Activated CD4-positive, alpha-beta T cell treated with anti-CD3 and anti-CD28 coated beads for 24 hours (primary cell): ENCODE results near the gene DPP3.
"Not testable (repeated sequence)": the region's sequence is repeated elsewhere in the genome, so short reads cannot be mapped to it uniquely, and the experiment has no call there.

ENCODE experiments used
- DNase-seq, 2 donors: peaks; one replicate each; pipeline ENCODE4 v3.0.0-alpha.2; 2020; ENCODE audit warnings: low read depth in 2 of 2

Gene DPP3

DNA sequence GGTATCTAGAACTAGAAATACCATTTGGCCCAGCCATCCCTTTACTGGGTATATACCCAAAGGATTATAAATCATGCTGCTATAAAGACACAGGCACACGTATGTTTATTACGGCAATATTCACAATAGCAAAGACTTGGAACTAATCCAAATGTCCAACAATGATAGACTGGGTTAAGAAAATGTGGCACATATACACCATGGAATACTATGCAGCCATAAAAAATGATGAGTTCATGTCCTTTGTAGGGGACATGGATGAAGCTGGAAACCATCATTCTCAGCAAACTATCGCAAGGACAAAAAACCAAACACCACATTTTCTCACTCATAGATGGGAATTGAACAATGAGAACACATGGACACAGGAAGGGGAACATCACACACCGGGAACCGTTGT lies 16.1 kb upstream of the DPP3 start:
- DNase-seq = not testable (repeated sequence)

- DNase-seq = no peak
Observed at GRCh38 chr11:66464916-66465315, 15.3 kb upstream of the DPP3 start.

DNA sequence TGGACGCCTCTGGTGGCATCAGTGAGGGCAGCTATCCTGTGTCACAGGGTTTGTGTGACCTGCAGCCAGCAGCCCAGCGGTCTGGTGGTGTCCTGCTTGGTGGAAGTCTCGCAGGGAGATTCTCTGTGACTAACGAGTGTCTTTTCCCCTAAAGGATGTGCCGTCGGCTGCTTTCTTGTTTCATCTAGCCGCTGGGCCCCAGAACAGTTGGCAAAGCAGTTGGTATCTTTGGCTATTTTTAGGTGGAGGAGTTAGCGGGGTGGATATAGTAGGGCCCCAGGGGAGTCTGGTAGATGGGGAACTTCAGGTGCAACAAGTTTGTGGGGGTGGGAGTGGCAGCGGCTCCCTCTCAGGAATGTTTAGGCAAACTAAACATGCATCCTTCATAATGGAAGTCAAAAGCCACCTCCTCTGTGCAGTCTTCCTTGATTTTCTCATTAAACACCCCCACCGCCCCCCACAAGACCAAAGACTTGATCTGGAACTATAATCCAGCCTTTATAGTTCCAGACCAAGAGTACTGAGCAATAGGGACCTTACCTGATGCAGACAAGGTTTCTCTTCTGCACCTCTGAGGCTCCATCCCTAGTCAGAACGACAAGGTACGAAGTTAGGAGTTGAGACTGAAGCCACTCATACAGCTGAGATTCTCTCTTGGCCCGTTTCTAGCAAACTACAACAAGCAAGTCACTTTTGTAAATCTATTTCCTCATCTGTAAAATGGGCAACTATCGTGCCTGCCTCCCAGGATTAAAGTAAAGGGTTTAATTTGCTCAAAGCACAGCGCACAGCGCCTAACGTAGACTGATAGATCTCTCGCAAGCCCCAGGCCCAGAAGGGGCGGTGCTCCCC lies 14.6 kb upstream of the DPP3 start:
- DNase-seq = no peak

DNA sequence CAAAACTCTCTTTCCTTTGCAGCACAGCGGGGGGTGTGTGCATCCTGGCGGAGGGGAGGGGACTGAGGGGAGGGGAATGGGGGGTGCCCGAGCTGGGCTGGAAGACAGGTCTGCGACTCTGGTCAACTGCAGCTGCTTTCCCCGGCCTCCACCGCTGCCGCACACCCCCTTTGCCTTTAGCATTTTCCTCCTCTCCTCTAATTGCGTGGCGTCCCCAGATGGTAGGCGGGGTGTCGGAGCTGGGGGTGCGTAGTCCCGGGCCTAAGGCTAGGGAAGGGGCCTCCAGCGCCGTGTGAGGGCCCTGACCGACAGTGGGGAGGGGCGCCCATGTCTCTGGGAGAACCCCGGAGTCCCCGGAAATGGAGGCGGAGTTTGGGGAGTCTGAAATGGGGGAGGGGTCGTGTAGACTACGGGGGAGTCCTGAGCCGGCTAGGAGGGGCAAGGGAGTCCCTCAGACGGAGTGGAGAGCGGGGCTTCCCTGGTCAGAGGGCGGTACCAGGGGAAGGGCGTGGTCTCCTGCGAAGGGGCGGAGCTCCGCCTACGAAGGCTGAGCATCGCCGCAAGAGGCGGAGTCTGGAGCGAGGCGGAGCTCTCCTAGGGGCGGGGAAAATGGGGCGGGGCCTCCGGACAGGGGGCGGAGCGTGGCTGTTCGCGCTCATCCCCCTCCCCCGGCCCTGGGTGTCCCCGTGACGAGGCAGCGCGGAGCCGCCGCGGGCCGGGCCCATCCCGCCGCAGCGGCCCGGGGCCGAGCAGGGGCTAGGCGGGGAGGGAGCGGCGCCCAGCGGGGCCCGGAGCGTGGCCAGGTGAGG lies 13.8 kb upstream of the DPP3 start, which contains the start of gene PELI3:
Gene PELI3 (plus strand): TSS at position 681 of the 809 bp plus-strand sequence. CDS start 1,224 bp downstream, outside the sequence.
- DNase-seq = peak; percentile 89 to 96

GRCh38 chr11:66467034-66467659 lies 13.1 kb upstream of the DPP3 start:
- no peak for DNase-seq

DNA sequence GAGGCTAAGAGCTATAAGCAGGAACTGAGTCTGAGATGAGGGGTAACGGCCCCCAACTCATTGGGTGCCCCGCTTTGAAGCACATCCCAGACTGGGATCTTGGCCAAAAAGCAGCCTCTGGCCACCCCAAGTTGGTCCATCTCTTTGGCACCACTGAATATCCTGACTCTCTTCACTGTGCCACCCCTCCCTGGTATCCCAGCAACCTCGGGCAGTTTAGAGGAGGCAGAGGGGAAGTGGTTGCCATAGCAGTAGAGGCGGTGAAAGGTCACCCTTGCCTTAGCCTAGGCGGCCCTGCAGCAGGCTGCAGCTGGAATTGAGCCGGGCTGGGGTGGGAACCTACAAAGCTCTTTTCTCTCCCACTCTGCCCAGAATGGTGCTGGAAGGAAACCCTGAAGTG lies 12.5 kb upstream of the DPP3 start:
- DNase-seq = no peak

DNA sequence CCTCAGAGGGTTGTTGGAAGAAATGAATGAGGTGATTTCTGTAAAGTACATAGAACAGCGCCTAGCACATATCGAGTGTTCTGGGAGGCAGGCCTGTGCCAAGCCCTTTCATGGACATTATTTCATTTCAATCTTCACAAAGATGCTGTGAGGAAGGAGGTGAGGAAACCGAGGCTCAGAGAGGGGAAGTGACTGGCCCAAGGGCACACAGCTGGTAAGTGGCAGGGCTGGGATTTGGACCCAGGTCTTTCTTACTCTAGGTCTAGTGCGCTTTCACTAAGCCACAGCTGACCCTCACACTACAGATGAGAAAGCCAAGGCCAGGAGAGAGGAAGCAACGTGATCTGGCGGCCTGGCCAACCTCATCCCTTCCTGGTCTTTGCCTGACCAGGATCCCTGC lies 11.5 kb upstream of the DPP3 start:
- no peak for DNase-seq

- DNase-seq = no peak
Observed at GRCh38 chr11:66469441-66469840, 10.8 kb upstream of the DPP3 start.

DNA sequence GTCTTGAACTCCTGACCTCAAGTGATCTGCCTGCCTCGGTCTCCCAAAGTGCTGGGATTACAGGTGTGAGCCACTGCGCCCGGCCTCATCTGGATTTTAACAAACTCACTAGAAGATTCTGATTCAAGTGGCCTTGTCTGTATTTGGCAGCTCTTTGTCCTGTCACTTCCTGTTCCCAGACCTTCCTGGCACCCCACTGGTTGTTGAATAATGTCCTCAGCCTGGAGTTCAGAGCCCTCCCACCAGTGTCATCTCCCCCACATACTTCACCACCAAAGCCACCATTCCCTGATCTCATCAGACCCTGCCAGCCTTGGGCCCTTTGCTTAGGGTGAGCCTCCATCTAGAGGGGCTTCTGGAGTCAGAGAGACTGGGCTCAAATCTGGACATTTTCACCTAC lies 10.2 kb upstream of the DPP3 start:
- DNase-seq = no peak

DNA sequence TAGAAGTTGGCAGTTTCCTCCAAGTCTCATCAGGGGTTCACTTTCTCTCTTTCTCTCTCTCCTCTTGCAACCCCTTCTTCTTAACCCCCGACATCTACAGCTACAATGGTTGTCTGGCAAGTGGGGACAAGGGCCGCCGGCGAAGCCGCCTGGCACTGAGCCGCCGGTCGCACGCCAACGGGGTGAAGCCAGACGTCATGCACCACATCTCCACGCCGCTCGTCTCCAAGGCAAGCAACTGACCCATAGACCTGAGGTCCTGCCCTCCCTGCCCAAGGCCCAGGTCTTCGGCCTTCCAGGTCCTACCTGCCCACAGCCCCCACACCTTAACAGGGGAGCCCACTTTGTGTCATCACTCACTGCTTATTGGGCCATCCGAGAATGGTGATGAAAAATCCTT lies 9.1 kb upstream of the DPP3 start:
- DNase-seq = no peak

GRCh38 chr11:66472054-66472453 lies 8.2 kb upstream of the DPP3 start:
- DNase-seq = no peak

GRCh38 chr11:66473167-66473566 lies 7.1 kb upstream of the DPP3 start:
- DNase-seq = no peak

GRCh38 chr11:66473608-66474515 lies 6.4 kb upstream of the DPP3 start:
- no peak for DNase-seq

DNA sequence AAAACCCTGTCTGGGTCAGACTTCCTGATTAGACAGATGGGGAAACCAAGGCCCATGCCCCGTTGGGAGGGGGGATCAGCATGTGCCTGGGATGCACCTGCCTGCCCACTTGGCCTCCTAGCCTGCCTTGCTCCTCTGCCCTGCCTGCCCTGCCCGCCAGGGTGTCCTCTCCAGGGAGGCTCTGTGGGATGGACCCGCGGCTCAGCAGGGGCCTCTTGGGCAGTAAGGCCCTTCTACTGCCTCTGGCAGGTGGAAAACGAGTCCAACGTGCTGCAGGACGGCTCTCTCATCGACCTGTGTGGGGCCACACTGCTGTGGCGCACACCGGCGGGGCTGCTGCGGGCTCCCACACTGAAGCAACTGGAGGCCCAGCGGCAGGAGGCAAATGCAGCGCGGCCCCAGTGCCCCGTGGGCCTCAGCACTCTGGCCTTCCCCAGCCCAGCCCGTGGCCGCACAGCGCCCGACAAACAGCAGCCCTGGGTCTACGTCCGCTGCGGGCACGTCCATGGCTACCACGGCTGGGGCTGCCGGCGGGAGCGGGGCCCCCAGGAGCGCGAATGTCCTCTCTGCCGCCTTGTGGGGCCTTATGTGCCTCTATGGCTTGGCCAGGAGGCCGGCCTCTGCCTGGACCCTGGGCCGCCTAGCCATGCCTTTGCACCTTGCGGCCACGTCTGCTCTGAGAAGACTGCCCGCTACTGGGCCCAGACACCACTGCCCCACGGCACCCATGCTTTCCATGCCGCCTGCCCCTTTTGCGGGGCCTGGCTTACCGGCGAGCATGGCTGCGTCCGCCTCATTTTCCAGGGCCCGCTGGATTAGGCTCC lies 4.7 kb upstream of the DPP3 start:
- no peak for DNase-seq

DNA sequence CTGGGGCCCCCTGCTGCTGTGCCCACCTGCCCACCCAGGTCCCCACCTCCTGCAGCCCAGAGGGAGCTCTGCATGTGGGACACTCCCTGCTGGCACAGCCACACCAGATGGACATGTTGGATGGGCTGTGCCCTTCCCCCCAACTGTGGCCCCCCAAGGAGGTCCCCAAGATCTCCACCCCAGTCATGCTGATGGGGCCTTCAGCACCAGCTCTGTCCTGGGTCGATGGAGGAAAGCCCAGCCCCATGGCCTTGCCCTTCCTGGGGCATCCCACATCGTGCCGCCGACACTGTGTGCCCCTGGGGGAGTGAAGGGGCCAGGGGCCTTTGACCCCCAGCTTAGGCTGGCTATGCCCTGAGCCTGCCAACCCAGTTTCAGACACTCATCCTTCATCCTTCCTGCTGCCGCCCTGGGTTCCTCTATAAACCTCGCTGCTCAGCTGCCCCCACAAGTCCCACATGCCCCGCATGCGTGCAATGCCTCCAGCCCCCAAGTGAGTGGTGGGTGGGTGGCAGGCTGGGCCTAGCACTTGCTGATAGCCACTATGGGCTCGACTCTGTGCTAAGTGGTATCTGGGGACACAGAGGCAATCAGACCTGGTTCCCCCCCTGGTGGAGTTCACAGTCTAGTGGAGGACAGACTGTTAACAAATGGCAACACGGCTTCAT lies 3.9 kb upstream of the DPP3 start:
- DNase-seq = no peak

DNA sequence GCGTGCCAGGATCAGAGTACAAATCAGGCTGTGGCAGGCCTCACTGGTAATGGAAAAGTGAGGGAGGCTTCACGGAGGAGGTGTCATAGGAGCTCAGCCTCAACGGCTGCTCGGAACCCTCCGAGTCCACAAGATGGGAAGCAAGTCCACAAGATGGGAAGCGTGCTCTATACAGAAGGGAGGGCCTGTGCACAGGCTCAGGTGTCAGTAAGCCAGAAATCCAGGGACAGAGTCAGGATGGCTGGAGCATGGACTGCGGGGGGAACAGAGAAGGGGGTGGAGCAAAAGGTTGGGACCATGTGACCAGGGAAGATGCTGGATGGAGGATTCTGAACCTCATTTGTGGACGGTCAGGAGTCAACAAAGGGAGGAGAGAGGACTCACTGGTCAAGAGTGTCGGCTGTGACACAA lies 3.4 kb upstream of the DPP3 start:
- DNase-seq = no peak

DNA sequence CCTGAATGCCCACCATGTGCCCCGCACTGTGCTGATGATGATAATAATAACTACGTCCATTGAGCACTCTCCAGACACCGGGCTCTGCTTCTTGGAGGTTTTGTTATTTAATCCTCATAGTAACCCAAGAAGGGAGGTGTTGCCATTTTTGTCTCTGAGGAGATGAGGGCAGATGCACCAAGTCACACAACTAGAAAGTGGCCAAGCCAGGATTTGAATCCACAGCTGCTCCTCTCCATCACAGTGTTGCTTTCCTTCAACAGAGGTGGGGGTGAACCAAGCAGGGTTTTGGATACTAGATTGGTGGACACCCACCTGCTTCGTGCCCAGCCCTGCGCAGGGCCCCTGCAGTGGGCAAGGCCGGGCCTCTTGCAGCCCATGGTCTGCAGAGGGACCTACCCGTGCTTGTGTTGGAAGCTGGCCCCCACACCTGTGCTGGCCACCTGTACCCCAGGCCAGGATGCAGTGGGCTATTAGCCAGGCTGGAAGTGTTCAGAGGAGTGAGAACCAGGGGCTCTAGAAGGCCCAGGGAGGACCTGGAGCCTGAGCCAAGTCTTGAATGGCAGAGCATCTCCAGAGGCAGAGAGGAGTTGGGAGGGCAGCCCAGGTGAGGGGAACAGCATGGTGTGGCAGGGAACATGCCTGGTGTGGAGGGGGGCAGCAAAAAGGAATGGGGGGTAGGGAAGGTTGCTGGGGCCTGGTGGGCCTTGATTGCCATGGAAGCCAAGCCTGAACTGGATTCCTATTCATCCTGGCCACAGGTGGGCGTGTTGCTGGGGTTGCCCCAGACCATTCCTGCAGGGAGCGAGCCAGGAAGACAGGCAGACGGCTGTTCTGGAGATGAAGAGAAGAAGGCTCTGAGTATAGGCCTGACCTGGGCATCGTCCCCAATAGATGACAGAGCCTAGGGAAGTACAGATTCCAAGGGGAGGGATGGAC lies 2.7 kb upstream of the DPP3 start:
- DNase-seq = no peak

- no peak for DNase-seq
Observed at GRCh38 chr11:66478729-66479393, 1.4 kb upstream of the DPP3 start.
